Myocyte (in vitro differentiated cells): Measurements from ENCODE around the gene APLF. TPM values are rescaled to one million over a fixed set of nuclear protein-coding genes. Genes with fewer than 3 reads are reported as not detected.
A peak's percentile ranks its signal among the peaks of the same experiment; 100 is the strongest.
"Not testable (repeated sequence)": the region's sequence is repeated elsewhere in the genome, so short reads cannot be mapped to it uniquely, and the experiment has no call there.

Experiments used
- DNase-seq: peaks from one replicate; pipeline ENCODE4 v3.0.0-alpha.2; 2012; ENCODE audit warnings: low read depth
- total RNA-seq: library from RNA; depleted of rRNA; stranded (reverse); fragments of >200 nt; gene quantifications from 2 replicates; pipeline ENCODE4 v1.2.3, GENCODE V29; 2014

Gene APLF
- total RNA-seq, 1 donor from 2014 or later: 5.3 TPM

- no peak for DNase-seq
Observed at GRCh38 chr2:68475576-68475975, 8.2 kb downstream of the APLF start.

GRCh38 chr2:68476454-68476853 is 9.1 kb downstream of the APLF start:
- no peak for DNase-seq

GRCh38 chr2:68478688-68479087 is 11.3 kb downstream of the APLF start:
- DNase-seq: no peak

GRCh38 chr2:68482296-68482820 is 15.0 kb downstream of the APLF start:
- DNase-seq: peak; percentile 15

GRCh38 chr2:68483011-68483410 is 15.6 kb downstream of the APLF start:
- DNase-seq: no peak

GRCh38 chr2:68487773-68488355 is 20.5 kb downstream of the APLF start:
- DNase-seq: peak; percentile 42

GRCh38 chr2:68488605-68489004 is 21.2 kb downstream of the APLF start:
- DNase-seq: not testable (repeated sequence)

- DNase-seq: no peak
Observed at GRCh38 chr2:68489282-68489681, 21.9 kb downstream of the APLF start.

- DNase-seq: no peak
Observed at GRCh38 chr2:68491582-68491981, 24.2 kb downstream of the APLF start.

- DNase-seq: no peak
Observed at GRCh38 chr2:68499133-68499532, 31.7 kb downstream of the APLF start.

GRCh38 chr2:68500649-68501048 is 33.3 kb downstream of the APLF start:
- no peak for DNase-seq

GRCh38 chr2:68501768-68502167 is 34.4 kb downstream of the APLF start:
- no peak for DNase-seq

- DNase-seq: no peak
Observed at GRCh38 chr2:68505603-68506159, 38.3 kb downstream of the APLF start.

- no peak for DNase-seq
Observed at GRCh38 chr2:68506170-68506569, 38.8 kb downstream of the APLF start.

- DNase-seq: no peak
Observed at GRCh38 chr2:68512326-68512725, 44.9 kb downstream of the APLF start.

GRCh38 chr2:68512966-68513365 is 45.6 kb downstream of the APLF start:
- peak; percentile 43 for DNase-seq

- DNase-seq: no peak
Observed at GRCh38 chr2:68514316-68514929, 47.0 kb downstream of the APLF start.

- no peak for DNase-seq
Observed at GRCh38 chr2:68516051-68516955, 48.9 kb downstream of the APLF start.

GRCh38 chr2:68519236-68519635 is 51.9 kb downstream of the APLF start:
- DNase-seq: no peak

- DNase-seq: no peak
Observed at GRCh38 chr2:68521037-68521436, 53.7 kb downstream of the APLF start.

- not testable (repeated sequence) for DNase-seq
Observed at GRCh38 chr2:68526943-68527342, 59.6 kb downstream of the APLF start.
